ENCODE data around the gene ASB10. TPM values are rescaled to one million over a fixed set of nuclear protein-coding genes. Genes with fewer than 3 reads are reported as not detected.

Gene ASB10
- total RNA-seq, 1 donor from 2014 or later = not detected

DNA sequence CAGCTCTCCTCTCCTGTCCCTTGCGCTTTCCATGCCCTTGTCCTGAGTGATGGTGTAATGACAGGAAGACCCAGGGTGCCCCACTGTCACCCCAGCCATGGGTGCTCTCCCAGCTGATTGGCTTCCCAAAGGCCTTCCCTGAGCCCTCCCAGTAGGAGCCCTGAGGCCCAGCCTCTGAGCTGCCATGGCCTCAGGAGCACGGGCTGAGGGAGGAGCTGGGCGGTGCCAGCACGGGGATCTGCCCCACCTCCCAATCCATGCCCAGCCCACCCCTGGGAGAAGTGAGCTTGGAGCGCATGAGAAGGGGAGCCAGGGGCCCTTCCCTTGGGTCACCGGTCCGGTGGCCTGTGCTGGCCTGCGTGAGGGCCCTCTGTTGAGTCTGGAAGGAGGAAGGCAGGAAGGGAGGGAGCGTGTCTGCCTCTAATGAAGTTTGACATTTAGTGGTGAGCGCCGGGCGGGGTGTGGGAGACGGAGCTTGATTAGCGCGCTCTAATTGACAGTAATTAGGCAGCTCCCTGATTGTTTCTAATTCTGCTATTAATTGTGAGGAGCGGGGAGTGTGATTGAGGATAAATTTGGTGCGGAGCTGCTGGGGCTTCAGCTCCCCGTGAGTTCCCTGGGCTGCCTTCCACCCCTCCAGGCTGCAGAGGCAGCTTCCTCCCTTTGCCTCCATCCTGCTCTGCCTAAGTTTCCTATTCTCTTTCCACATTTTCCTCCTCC lies 47.8 kb downstream of the ASB10 start:
- H3K27me3 ChIP-seq (ENCODE audit: control insufficient read depth, insufficient read depth, low read length) = no peaks in the 10 kb centered on the region
- no peak for DNase-seq (ENCODE audit: low read depth)
- TF ChIP-seq, protein P1, sequence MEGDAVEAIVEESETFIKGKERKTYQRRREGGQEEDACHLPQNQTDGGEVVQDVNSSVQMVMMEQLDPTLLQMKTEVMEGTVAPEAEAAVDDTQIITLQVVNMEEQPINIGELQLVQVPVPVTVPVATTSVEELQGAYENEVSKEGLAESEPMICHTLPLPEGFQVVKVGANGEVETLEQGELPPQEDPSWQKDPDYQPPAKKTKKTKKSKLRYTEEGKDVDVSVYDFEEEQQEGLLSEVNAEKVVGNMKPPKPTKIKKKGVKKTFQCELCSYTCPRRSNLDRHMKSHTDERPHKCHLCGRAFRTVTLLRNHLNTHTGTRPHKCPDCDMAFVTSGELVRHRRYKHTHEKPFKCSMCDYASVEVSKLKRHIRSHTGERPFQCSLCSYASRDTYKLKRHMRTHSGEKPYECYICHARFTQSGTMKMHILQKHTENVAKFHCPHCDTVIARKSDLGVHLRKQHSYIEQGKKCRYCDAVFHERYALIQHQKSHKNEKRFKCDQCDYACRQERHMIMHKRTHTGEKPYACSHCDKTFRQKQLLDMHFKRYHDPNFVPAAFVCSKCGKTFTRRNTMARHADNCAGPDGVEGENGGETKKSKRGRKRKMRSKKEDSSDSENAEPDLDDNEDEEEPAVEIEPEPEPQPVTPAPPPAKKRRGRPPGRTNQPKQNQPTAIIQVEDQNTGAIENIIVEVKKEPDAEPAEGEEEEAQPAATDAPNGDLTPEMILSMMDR (IDR thresholded peaks at IDR 0.05; ENCODE audit: insufficient read depth, low read length, poor library complexity, severe bottlenecking) = no peak
- peaks cover 3% of the 10 kb centered on the region for H3K36me3 ChIP-seq (ENCODE audit: control insufficient read depth, insufficient read depth, low read length)
- H3K4me3 ChIP-seq (ENCODE audit: low read depth, low read length) = no peak overlapping the region

DNA sequence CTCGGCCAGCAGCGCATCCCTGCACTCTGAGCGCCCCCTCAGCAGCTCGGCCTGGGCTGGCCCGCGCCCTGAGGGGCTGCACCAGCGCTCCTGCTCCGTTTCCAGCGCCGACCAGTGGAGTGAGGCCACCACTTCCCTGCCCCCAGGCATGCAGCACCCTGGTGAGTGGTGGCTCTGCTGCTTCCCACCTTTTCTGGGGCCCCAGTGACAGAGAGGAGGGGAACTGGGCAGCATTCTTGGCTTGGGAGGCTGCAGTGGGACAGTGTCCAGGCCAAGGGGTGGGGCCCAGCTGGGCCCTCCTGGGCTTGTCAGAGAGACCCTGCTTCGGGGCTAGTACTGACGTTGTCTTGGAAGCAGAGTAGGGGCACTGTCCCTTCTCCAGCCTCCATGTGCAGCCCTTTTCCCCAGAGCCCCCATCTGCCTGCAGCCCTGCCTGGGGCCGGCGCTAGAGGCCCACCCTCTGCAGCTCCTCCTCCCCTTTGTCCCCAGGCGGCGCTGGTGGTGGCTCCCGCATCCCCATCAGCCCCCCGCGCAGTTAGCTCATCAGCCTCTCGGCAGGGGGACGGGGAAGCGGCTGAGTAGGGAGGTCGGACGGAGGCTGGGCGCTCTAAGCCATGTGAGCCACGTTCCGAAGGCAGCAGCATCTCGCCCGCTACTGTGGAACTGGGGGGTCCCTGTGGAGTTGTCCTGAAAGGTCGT lies 48.7 kb downstream of the ASB10 start:
- Histone ChIP-seq H3K27me3 (ENCODE audit: control insufficient read depth, insufficient read depth, low read length) (no peaks in the 10 kb centered on the region), H3K4me3 (ENCODE audit: low read depth, low read length) (no peak overlapping the region), H3K36me3 (ENCODE audit: control insufficient read depth, insufficient read depth, low read length) (peaks cover 3% of the 10 kb centered on the region)
- DNase-seq (ENCODE audit: low read depth) = no peak
- TF ChIP-seq, protein P1 (IDR thresholded peaks at IDR 0.05; ENCODE audit: insufficient read depth, low read length, poor library complexity, severe bottlenecking) = no peak

DNA sequence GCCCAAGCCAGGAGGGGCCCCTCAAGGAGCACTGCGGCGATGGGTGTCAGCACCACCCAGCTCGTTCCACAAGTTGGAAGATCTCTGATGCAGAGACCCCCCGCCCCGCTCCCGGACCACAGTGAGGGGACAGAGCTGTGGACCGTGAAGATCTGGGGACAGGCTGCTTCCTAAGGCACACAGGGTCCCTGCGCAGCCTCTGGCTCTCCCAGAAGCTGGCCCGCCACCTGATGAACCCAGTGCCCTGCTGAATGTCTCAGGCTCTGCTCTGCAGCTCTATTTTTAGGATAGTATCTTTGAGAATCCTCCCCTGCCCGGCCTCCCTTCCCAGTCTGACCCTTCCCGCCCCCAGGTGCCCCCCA lies 49.3 kb downstream of the ASB10 start:
- TF ChIP-seq, protein P1 (IDR thresholded peaks at IDR 0.05; ENCODE audit: insufficient read depth, low read length, poor library complexity, severe bottlenecking) = no peak
- Histone ChIP-seq H3K4me3 (ENCODE audit: low read depth, low read length) (no peak overlapping the region), H3K27me3 (ENCODE audit: control insufficient read depth, insufficient read depth, low read length) (no peaks in the 10 kb centered on the region), H3K36me3 (ENCODE audit: control insufficient read depth, insufficient read depth, low read length) (peaks cover 3% of the 10 kb centered on the region)
- DNase-seq (ENCODE audit: low read depth) = no peak

DNA sequence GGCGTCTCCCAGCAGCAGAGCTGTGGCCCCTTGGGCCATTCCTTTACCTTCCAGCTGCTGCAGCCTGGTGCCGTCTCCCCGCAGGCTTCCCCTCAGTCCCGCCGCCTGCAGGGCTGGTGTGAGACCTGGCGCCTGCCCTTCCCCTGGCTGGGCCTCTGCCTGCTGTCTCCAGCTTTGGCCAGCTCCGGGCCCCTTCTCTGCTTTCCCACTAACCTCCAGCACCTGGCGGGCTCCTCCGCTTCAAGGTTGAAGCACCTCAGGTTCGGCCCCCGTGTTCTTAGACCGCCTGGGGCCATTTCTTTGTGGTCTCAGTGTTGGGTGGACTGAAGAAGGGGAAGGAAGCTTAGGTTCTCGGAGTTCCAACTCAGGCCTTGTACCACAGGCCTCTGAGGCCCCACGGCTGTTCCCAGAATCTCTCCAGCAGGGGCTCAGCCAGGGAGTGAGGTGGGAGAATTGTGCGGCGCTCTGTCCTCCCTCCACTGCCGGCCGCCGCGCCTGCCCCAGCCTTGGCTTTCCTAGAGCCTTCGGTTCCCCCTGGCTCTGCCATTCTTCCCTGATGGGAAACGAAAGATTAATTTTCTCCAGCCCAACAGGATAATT lies 49.9 kb downstream of the ASB10 start:
- no peak for DNase-seq (ENCODE audit: low read depth)
- TF ChIP-seq, protein P1 (IDR thresholded peaks at IDR 0.05; ENCODE audit: insufficient read depth, low read length, poor library complexity, severe bottlenecking) = no peak
- no peaks in the 10 kb centered on the region for H3K27me3 ChIP-seq (ENCODE audit: control insufficient read depth, insufficient read depth, low read length)
- no peak overlapping the region for H3K4me3 ChIP-seq (ENCODE audit: low read depth, low read length)
- peaks cover 3% of the 10 kb centered on the region for H3K36me3 ChIP-seq (ENCODE audit: control insufficient read depth, insufficient read depth, low read length)

DNA sequence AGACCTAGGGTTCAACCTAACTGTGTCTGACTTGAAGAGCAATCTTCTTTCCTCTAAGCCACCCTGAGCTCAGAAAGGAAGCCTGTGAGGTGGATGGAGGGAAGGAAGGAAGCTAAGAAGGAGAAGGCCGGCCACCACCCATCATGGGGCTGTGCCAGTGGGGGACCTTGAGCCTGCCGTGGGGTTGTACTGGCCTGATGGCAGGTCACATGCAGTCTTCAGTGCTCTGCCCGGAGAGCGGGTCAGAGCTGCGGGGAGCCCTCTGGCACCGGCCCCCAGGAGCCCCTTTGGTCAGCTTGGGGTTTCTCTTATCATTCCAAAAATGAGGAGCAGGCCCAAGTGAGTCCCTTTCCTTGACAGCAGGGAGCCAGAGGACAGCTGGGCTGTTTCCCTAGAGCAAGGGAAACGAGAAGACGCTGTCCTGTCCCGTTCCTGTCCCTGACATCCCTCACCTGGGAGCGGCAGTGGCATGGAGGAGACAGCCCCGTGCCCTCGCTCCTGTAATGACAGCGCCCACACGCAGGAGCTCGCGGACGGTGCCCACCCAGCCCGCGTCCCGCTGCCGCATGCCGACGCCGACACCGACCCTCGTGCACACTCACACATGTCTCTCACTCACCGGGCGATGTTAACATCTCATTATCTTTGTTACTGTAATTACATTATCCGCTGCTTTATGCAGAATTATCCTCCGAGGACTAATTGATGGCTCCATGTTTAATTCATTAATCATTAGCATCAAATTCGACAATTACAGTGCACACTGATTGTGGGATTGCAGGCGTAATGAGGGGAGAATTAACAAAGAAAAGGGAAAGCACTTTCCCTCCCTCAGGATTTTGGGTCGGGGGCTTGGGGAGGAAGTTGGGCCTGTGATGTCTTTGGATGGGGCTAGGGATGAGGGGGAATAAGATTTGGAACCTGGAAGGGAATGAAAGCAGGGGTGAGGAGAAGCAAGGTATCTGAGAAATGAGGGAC lies 50.9 kb downstream of the ASB10 start:
- peaks cover 2% of the 10 kb centered on the region for H3K36me3 ChIP-seq (ENCODE audit: control insufficient read depth, insufficient read depth, low read length)
- H3K27me3 ChIP-seq (ENCODE audit: control insufficient read depth, insufficient read depth, low read length) = no peaks in the 10 kb centered on the region
- TF ChIP-seq, protein P1 (IDR thresholded peaks at IDR 0.05; ENCODE audit: insufficient read depth, low read length, poor library complexity, severe bottlenecking) = no peak
- no peak for DNase-seq (ENCODE audit: low read depth)
- H3K4me3 ChIP-seq (ENCODE audit: low read depth, low read length) = no peak overlapping the region
